ENCODE results near the gene ECHDC3. TPM values are rescaled to one million over a fixed set of nuclear protein-coding genes. Genes with fewer than 3 reads are reported as not detected.

Gene ECHDC3
- total and polyA plus RNA-seq, 10 of the 15 experiments (the other 5 are each of a cell fraction or from before 2014, with no cell fraction given) = 0.16 to 10.0 (median 6.0) TPM

DNA sequence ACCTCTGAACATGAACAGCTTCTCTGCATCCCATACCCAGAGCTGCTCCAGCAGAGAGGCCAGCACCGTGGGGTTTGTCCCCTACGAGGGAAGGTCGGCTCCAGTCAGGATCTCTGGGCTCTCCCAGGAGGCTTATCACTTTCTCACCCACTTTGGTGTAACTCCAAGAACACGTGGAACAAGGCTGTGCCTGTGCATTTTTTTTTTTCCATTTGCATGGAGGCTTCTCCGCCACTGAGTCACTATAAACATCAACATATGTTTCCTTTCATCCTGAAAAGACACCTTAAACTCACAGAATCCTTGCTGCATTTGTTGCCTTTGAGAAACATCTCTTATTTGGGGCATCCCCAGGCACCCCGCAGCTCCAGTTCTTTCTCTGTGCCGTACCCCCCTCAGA, 29.4 kb upstream of the ECHDC3 start:
- no peak for FAIRE-seq
- in situ Hi-C loops (cut with MboI) = no loop called here
- CTCF ChIA-PET = no interaction called here

More for the DNA sequence above, 29.4 kb upstream of the ECHDC3 start:
- ATAC-seq (no peak), DNase-seq (ENCODE audit: low read depth, low spot score) (no peak)
- no peaks in the 10 kb centered on the region for H3K36me3 ChIP-seq (ENCODE audit: control insufficient read depth in 2 of 2, insufficient read depth in 2 of 2, low read length in 1 of 2)
- H3K4me3 ChIP-seq = no peak overlapping the region
- SMC1A ChIA-PET (ENCODE audit: uncharacterized antibody, unreplicated experiment) = no interaction called here
- intact Hi-C loops (cut with micrococcal nuclease; ENCODE audit: unreplicated experiment) = no loop called here
- H3K27me3 ChIP-seq (replicated peaks in 1 of 2; ENCODE audit: control insufficient read depth in 2 of 2, insufficient read depth in 2 of 2, low read length in 1 of 2) = no peaks in the 10 kb centered on the region
- H3K4me1 ChIP-seq (ENCODE audit: control insufficient read depth, insufficient read depth, low read length) = peaks cover 38% of the 10 kb centered on the region
- H3K4me2 ChIP-seq (ENCODE audit: control insufficient read depth, insufficient read depth) = no peak overlapping the region
- H3K79me2 ChIP-seq (ENCODE audit: control insufficient read depth, insufficient read depth, low read length) = no peaks in the 10 kb centered on the region
- H3K27ac ChIP-seq (ENCODE audit: control insufficient read depth, insufficient read depth) = peak overlapping the region; percentile 21; the same call in 1 of the 2 replicates
- WGBS (ENCODE audit: insufficient coverage, insufficient replicate concordance, low lambda C conversion rate, missing lambda C conversion rate) = 84% methylated on average over 7 of the region's 7 CpGs
- POLR2A ChIA-PET = no interaction called here
- H3K9ac ChIP-seq (ENCODE audit: control insufficient read depth, insufficient read depth, low read length) = no peak overlapping the region
- no peaks in the 10 kb centered on the region for H4K20me1 ChIP-seq (ENCODE audit: control insufficient read depth, insufficient read depth)
- no peaks in the 10 kb centered on the region; the same call in 1 of the 3 replicates for H3K9me3 ChIP-seq (replicated peaks; ENCODE audit: control insufficient read depth, insufficient read depth, low read length)
- TF ChIP-seq E2F4 (IDR thresholded peaks at IDR 0.05; ENCODE audit: low read depth, low read length) (no peak), TBL1XR1 (IDR thresholded peaks at IDR 0.05; ENCODE audit: low read depth, low read length) (no peak), POLR2AphosphoS5 (IDR thresholded peaks at IDR 0.05; ENCODE audit: low read length) (no peak), NR2F1 (conservative IDR thresholded peaks at IDR 0.05) (no peak), CREB1 (IDR thresholded peaks at IDR 0.05; ENCODE audit: low read depth) (no peak), RBBP5 (conservative IDR thresholded peaks at IDR 0.05) (no peak), ZNF622 (IDR thresholded peaks at IDR 0.05) (no peak), CTCF (IDR thresholded peaks at IDR 0.05 in 2 of 3, conservative IDR thresholded peaks at IDR 0.05 in 1 of 3; ENCODE audit: control insufficient read depth in 2 of 3, extremely low read depth in 1 of 3, insufficient read depth in 1 of 3, low read depth in 3 of 3, low read length in 3 of 3) (no peak), EED (IDR thresholded peaks at IDR 0.05; ENCODE audit: low read depth) (no peak), CEBPB (IDR thresholded peaks at IDR 0.05; ENCODE audit: borderline replicate concordance in 1 of 2, low read depth in 2 of 2, low read length in 2 of 2) (no peak)
- TF ChIP-seq, protein P1, sequence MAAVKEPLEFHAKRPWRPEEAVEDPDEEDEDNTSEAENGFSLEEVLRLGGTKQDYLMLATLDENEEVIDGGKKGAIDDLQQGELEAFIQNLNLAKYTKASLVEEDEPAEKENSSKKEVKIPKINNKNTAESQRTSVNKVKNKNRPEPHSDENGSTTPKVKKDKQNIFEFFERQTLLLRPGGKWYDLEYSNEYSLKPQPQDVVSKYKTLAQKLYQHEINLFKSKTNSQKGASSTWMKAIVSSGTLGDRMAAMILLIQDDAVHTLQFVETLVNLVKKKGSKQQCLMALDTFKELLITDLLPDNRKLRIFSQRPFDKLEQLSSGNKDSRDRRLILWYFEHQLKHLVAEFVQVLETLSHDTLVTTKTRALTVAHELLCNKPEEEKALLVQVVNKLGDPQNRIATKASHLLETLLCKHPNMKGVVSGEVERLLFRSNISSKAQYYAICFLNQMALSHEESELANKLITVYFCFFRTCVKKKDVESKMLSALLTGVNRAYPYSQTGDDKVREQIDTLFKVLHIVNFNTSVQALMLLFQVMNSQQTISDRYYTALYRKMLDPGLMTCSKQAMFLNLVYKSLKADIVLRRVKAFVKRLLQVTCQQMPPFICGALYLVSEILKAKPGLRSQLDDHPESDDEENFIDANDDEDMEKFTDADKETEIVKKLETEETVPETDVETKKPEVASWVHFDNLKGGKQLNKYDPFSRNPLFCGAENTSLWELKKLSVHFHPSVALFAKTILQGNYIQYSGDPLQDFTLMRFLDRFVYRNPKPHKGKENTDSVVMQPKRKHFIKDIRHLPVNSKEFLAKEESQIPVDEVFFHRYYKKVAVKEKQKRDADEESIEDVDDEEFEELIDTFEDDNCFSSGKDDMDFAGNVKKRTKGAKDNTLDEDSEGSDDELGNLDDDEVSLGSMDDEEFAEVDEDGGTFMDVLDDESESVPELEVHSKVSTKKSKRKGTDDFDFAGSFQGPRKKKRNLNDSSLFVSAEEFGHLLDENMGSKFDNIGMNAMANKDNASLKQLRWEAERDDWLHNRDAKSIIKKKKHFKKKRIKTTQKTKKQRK (IDR thresholded peaks at IDR 0.05; ENCODE audit: low read depth, low read length) = no peak
- TF ChIP-seq, protein P2, sequence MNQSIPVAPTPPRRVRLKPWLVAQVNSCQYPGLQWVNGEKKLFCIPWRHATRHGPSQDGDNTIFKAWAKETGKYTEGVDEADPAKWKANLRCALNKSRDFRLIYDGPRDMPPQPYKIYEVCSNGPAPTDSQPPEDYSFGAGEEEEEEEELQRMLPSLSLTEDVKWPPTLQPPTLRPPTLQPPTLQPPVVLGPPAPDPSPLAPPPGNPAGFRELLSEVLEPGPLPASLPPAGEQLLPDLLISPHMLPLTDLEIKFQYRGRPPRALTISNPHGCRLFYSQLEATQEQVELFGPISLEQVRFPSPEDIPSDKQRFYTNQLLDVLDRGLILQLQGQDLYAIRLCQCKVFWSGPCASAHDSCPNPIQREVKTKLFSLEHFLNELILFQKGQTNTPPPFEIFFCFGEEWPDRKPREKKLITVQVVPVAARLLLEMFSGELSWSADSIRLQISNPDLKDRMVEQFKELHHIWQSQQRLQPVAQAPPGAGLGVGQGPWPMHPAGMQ (IDR thresholded peaks at IDR 0.05; ENCODE audit: borderline replicate concordance) = no peak
- BruUV-seq (replicated peaks) = no TSS peak
- no peak overlapping the region for H2AFZ ChIP-seq (ENCODE audit: control insufficient read depth, low read depth, low read length)
- RAD21 ChIA-PET (ENCODE audit: unreplicated experiment) = interaction anchor here (1.0 kb wide), 1 partner anchor 27 kb away, joined by 3 read pairs; no protein-coding TSS in a partner anchor
